Gastrocnemius medialis (tissue), 4 donors: ENCODE results near the gene ZCWPW1. TPM values are rescaled to one million over a fixed set of nuclear protein-coding genes. Genes with fewer than 3 reads are reported as not detected.

Source experiments
- ATAC-seq, 2 donors: fragments of 150-250 bp; one replicate each; pipeline ENCODE4 v1.9.1; 2016
- DNase-seq, 2 donors: peaks; one replicate each; pipeline ENCODE4 v3.0.0-alpha.2; 2019
- H3K27ac ChIP-seq, 4 donors: fragments of 200-600 bp; sonication (generic); 1 replicate in 1 of 4; 2 replicates in 3 of 4; pipeline ENCODE4 v1.5.1; 2016 to 2018; ENCODE audit warnings: mild to moderate bottlenecking in 2 of 4, moderate library complexity in 1 of 4
- H3K27me3 ChIP-seq, 3 donors: fragments of 200-600 bp; sonication (generic) in 2 of 3; 1 replicate in 1 of 3; 2 replicates in 2 of 3; pipeline versions ENCODE4 v1.5.1 to v1.6.0; 2016 to 2019; ENCODE audit warnings: mild to moderate bottlenecking in 1 of 3, moderate library complexity in 1 of 3
- H3K36me3 ChIP-seq, 2 donors: fragments of 200-600 bp; sonication (generic) in 1 of 2; one replicate each; pipeline ENCODE4 v1.5.1; 2017 to 2018
- H3K4me1 ChIP-seq, 2 donors: fragments of 200-600 bp; sonication (generic) in 1 of 2; one replicate each; pipeline ENCODE4 v1.5.1; 2016 to 2017; ENCODE audit warnings: mild to moderate bottlenecking in 2 of 2
- H3K4me3 ChIP-seq, 4 donors: fragments of 200-600 bp; sonication (generic) in 3 of 4; 1 replicate in 1 of 4; 2 replicates in 3 of 4; pipeline ENCODE4 v1.5.1; 2016 to 2019; ENCODE audit warnings: mild to moderate bottlenecking in 2 of 4
- H3K9me3 ChIP-seq, 3 donors: fragments of 200-600 bp; sonication (generic) in 2 of 3; 1 replicate in 1 of 3; 2 replicates in 2 of 3; pipeline ENCODE4 v1.5.1; 2016 to 2019
- CTCF ChIP-seq, 5 experiments: fragments of 450-650 bp in 3 of 5; fragments of 200-600 bp in 2 of 5; sonication (generic) in 2 of 5; IDR thresholded peaks in 4 of 5; conservative IDR thresholded peaks in 1 of 5; 1 replicate in 4 of 5; 2 replicates in 1 of 5; pipeline ENCODE4 v1.5.1; 2016 to 2019; ENCODE audit warnings: antibody characterized with exemption in 5 of 5, mild to moderate bottlenecking in 3 of 5, moderate library complexity in 3 of 5
- POLR2A ChIP-seq, 2 donors: fragments of 450-650 bp; IDR thresholded peaks; one replicate each; pipeline ENCODE4 v1.6.1; 2017; ENCODE audit warnings: antibody characterized with exemption in 2 of 2, mild to moderate bottlenecking in 2 of 2, moderate library complexity in 2 of 2
- in situ Hi-C, 4 donors: fragments of 200-750 bp; cut with MboI; loops; one replicate each; pipeline versions ENCODE4 v1.15.0 to v1.8.0; 2017; ENCODE audit warnings: low sequenced_read_pairs in 4 of 4
- intact Hi-C: fragments of 100-400 bp; cut with DNase I; formaldehyde crosslinking; loops from one replicate; pipeline ENCODE4 v1.15.1; 2023; ENCODE audit warnings: low total_unique reads
- total RNA-seq, 4 donors: library from RNA; depleted of rRNA; stranded (reverse); fragments of >200 nt; gene quantifications; one replicate each; pipeline versions ENCODE4 v1.1.0 to v1.2.3, GENCODE V29; 2016

Gene ZCWPW1
- total RNA-seq, 4 donors from 2014 or later = 1.6 to 8.5 (median 2.7) TPM

- DNase-seq = no peak
- H3K4me3 ChIP-seq = no peak overlapping the region
- no peaks in the 10 kb centered on the region for H3K36me3 ChIP-seq
- no peaks in the 10 kb centered on the region for H3K4me1 ChIP-seq
- intact Hi-C loops = no loop called here
- no peaks in the 10 kb centered on the region for H3K9me3 ChIP-seq
- in situ Hi-C loops = no loop called here
- no peak overlapping the region for H3K27ac ChIP-seq
- ATAC-seq = peak in 1 of 2 donors; percentile 26
- no peak for TF ChIP-seq POLR2A (IDR thresholded peaks at IDR 0.05)
- no peak for TF ChIP-seq CTCF (IDR thresholded peaks at IDR 0.05 in 4 of 5, conservative IDR thresholded peaks at IDR 0.05 in 1 of 5)
- H3K27me3 ChIP-seq = no peaks in the 10 kb centered on the region
Observed at GRCh38 chr7:100396421-100396982, 32.0 kb downstream of the ZCWPW1 start.

DNA sequence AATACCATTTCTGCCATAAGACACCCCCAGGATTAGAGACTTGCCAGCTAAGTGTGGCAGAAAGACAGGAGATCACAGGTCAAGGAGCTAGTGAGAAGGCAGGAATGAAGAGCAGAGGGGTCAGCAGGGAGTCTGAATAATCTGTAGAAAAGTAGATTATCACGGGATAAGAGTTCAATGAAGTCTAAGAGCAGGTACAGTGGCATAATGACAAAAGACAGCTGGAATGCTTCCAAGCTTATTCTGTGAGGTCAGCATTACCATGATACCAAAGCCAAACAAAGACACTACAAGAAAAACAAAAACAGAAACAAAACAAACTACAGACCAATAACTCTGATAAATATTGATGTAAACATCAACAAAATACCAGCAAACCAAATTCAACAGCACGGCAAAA lies 34.4 kb downstream of the ZCWPW1 start:
- H3K9me3 ChIP-seq = no peaks in the 10 kb centered on the region
- H3K36me3 ChIP-seq = no peaks in the 10 kb centered on the region
- no peaks in the 10 kb centered on the region for H3K27me3 ChIP-seq
- TF ChIP-seq CTCF (IDR thresholded peaks at IDR 0.05 in 4 of 5, conservative IDR thresholded peaks at IDR 0.05 in 1 of 5) (no peak), POLR2A (IDR thresholded peaks at IDR 0.05) (no peak)
- H3K4me3 ChIP-seq = no peak overlapping the region
- no peak overlapping the region for H3K27ac ChIP-seq
- no peaks in the 10 kb centered on the region for H3K4me1 ChIP-seq
- in situ Hi-C loops (no loop called here), intact Hi-C loops (no loop called here)
- no peak for DNase-seq
- no peak for ATAC-seq

GRCh38 chr7:100393233-100393905 lies 35.1 kb downstream of the ZCWPW1 start:
- Histone ChIP-seq H3K27ac (no peak overlapping the region), H3K4me1 (no peaks in the 10 kb centered on the region), H3K4me3 (no peak overlapping the region), H3K36me3 (no peaks in the 10 kb centered on the region), H3K9me3 (no peaks in the 10 kb centered on the region), H3K27me3 (no peaks in the 10 kb centered on the region)
- no peak for TF ChIP-seq POLR2A (IDR thresholded peaks at IDR 0.05)
- TF ChIP-seq CTCF (IDR thresholded peaks at IDR 0.05 in 4 of 5, conservative IDR thresholded peaks at IDR 0.05 in 1 of 5) = no peak
- in situ Hi-C loops (no loop called here), intact Hi-C loops (no loop called here)
- DNase-seq = no peak
- ATAC-seq = no peak

- in situ Hi-C loops = no loop called here
- TF ChIP-seq POLR2A (IDR thresholded peaks at IDR 0.05) = no peak
- no peak for TF ChIP-seq CTCF (IDR thresholded peaks at IDR 0.05 in 4 of 5, conservative IDR thresholded peaks at IDR 0.05 in 1 of 5)
- Histone ChIP-seq H3K4me3 (no peak overlapping the region), H3K9me3 (no peaks in the 10 kb centered on the region), H3K4me1 (peaks cover 0 to 9% of the 10 kb centered on the region in 2 donors), H3K27me3 (no peaks in the 10 kb centered on the region), H3K36me3 (no peaks in the 10 kb centered on the region), H3K27ac (no peak overlapping the region)
- intact Hi-C loops = no loop called here
- no peak for DNase-seq
- no peak for ATAC-seq
Observed at GRCh38 chr7:100390286-100391009, 38.1 kb downstream of the ZCWPW1 start.
